ENCODE data around the gene IGLL5.

IGLL5 gene

GRCh38 chr22:22887621-22888503 is at the start of gene IGLL5:
Gene IGLL5, plus strand, starts transcription at chr22:22887816. Its CDS starts 238 bp downstream, at chr22:22888054.
- DNase-seq = peak; percentile 14

- no peak for DNase-seq
Observed at GRCh38 chr22:22838148-22838786, 49.3 kb upstream of the IGLL5 start.

- no peak for DNase-seq
Observed at GRCh38 chr22:22839570-22840314, 47.9 kb upstream of the IGLL5 start.

- DNase-seq = no peak
Observed at GRCh38 chr22:22840780-22841179, 46.8 kb upstream of the IGLL5 start.

- DNase-seq = no peak
Observed at GRCh38 chr22:22841598-22841997, 46.0 kb upstream of the IGLL5 start.

- no peak for DNase-seq
Observed at GRCh38 chr22:22842085-22842484, 45.5 kb upstream of the IGLL5 start.

GRCh38 chr22:22843848-22844247 is 43.8 kb upstream of the IGLL5 start:
- DNase-seq = no peak

GRCh38 chr22:22847241-22847640 is 40.4 kb upstream of the IGLL5 start:
- DNase-seq = no peak

GRCh38 chr22:22848364-22848866 is 39.2 kb upstream of the IGLL5 start:
- DNase-seq = peak; percentile 85

- no peak for DNase-seq
Observed at GRCh38 chr22:22849640-22850610, 37.7 kb upstream of the IGLL5 start.

- no peak for DNase-seq
Observed at GRCh38 chr22:22851969-22852368, 35.6 kb upstream of the IGLL5 start.

GRCh38 chr22:22853713-22854112 is 33.9 kb upstream of the IGLL5 start:
- DNase-seq = no peak

- DNase-seq = no peak
Observed at GRCh38 chr22:22854466-22854865, 33.1 kb upstream of the IGLL5 start.

GRCh38 chr22:22855085-22855484 is 32.5 kb upstream of the IGLL5 start:
- DNase-seq = no peak

- DNase-seq = peak; percentile 65
Observed at GRCh38 chr22:22855617-22856308, 31.9 kb upstream of the IGLL5 start.

- no peak for DNase-seq
Observed at GRCh38 chr22:22856364-22856763, 31.3 kb upstream of the IGLL5 start.

- no peak for DNase-seq
Observed at GRCh38 chr22:22856885-22857606, 30.6 kb upstream of the IGLL5 start.

- no peak for DNase-seq
Observed at GRCh38 chr22:22857607-22858558, 29.7 kb upstream of the IGLL5 start.

- no peak for DNase-seq
Observed at GRCh38 chr22:22858559-22858937, 29.1 kb upstream of the IGLL5 start.

- no peak for DNase-seq
Observed at GRCh38 chr22:22863001-22863400, 24.6 kb upstream of the IGLL5 start.
